HG03108 (cell line): ENCODE measurements around the gene ATRIP.
"Not testable (repeated sequence)": the region's sequence is repeated elsewhere in the genome, so short reads cannot be mapped to it uniquely, and the experiment has no call there.

ENCODE experiments used
- ATAC-seq: cut with Tn5 transposase; IDR thresholded peaks from one replicate; pipeline ENCODE4 v1.9.1; 2021; ENCODE audit warnings: moderate library complexity; ENCODE audit not compliant: unreplicated experiment

ATRIP gene

DNA sequence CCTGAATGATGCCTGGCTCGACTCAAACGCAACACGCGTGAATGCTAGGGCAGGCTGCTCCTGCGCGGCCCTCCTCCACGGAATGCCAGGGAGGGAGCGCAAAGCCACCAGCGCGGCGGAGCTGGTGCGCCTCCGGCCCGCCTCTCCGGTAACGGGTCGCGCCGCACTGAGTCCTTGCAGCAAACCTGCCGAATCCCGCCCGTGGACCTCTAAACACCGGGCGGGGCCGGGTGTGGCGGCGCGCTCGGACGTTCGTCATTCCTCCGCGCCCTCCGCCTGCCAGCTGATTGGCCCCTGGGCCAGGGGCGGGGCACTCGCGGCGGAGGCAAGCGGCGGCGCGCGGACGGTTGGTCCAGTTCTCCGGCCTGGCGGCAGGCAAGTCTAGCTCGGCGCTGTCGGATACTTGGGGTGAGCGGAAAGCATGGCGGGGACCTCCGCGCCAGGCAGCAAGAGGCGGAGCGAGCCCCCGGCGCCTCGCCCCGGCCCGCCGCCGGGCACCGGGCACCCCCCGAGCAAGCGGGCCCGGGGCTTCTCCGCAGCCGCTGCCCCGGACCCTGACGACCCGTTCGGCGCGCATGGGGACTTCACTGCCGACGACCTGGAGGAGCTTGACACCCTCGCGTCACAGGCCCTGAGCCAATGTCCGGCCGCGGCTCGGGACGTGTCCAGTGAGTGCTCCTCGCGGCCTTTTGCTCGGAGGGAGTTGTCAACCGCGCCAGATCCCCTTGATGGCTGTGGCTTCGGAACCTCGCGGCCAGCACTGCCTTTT lies at the start of gene ATRIP:
ATRIP (plus strand) TSS at position 313 of the 769 bp plus-strand sequence; CDS start at position 422, 109 bp downstream.
- peak; percentile 78 for ATAC-seq

DNA sequence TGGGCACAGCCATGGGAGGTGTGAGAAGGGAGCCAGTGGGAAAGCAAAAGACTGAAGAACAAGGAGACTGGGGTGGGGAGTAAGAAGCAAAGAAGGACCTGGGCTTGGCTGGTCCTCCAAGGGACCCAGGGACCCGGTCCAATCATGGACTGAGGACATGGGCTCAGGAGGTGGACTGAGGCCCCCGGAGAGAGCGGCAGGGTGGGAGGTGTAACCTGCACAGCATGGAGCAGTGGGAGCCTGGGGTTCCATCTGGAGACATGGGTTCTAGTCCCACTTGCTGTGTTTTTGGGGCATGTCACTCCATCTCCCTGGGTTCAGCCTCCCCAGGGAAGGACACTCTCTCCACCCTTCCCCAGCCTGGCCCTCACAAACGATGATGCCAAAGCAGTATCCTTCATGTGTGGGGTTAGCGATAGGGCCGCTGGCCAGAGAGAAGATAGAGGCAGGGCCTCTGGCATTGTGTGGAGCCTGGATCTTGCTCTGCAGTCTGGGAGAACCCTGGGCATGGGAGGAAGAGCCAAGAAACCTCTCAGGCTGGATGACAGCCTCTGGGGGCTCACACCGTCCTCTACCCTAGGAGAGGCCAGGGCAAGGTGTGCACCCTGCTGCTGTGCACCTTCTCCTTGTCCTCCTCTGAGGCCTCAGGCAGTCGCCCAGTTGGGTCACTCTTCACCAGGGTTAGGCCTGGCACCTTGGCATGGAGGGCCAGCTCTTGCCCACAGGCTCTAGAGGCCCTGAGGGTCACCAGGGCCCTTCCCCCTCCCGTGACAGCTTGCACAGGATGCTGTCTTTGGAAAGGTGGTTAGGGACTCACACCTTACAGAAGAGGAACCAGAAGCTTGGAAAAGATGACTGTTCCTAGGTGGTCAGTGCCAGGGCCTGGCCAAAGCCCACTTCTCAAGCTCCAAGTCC lies 48.5 kb upstream of the ATRIP start:
- no peak for ATAC-seq

DNA sequence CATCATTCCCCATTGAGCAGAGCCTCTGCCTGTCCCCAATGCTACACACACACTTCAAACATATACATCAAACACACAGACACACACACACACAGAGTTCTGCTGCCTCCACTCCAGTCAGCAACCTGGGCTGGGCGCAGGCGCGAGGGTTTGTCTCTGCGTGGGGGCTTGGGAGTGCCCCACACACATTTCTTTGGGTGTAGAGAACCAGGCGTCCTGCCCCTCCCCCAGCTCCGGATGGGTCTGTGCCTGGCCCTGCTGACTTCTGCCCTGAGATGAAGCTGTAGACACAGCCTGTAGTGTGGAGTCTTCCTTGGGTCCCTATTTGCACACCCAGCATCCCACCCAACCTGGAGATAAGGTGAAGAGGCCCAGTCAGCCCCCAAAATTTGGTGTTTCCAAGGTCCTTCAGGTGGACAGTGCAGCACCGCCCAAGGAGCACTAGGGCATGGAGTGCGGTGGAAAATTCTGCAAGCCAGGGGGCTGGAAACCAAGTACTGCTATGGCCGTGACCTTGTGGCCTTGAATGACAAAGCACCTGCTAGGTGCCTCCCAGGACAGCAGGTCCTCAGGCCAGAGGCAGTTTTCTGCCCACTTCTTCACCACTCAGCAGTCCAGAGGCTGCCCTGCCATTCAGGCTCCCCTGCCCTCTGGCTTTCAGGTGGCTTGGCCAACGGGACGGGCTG lies 47.7 kb upstream of the ATRIP start:
- ATAC-seq: no peak

DNA sequence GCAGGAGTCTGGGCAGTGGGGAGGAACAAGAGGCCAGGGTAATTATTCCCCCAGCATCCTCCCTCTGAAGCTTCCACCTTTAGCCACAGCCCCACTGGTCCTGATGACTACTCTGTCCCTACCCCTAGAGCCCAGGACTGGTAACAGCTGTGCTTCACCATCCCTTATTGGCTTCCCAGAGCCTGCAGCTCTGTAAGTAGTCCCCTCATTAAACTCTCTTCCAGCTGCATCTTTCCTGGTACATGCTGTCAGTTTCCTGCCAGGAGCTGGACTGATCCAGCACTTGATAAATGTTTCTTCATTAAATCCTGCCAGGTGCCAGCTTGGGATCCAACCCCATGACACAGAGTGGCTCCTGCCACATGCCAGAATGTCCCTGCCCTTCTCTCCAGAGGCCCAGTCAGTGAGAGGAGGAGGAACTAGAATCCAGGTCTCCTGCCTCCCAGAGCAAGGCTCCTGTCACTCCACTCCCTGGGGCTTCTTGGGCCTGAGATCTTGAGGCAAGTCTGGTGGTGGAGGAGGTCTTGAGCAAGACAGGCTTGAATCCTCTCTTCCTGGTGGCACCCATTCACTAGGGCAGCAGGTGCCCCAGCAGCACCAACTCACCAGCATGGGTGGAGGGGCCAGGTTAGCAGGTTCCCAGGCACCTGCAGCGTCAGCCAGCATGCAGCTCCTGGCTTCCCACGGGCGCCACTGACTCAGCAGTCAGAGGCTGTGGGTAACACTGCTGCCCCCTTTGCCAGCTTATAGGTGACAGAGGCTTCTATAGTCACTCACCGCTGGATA lies 47.0 kb upstream of the ATRIP start:
- no peak for ATAC-seq

DNA sequence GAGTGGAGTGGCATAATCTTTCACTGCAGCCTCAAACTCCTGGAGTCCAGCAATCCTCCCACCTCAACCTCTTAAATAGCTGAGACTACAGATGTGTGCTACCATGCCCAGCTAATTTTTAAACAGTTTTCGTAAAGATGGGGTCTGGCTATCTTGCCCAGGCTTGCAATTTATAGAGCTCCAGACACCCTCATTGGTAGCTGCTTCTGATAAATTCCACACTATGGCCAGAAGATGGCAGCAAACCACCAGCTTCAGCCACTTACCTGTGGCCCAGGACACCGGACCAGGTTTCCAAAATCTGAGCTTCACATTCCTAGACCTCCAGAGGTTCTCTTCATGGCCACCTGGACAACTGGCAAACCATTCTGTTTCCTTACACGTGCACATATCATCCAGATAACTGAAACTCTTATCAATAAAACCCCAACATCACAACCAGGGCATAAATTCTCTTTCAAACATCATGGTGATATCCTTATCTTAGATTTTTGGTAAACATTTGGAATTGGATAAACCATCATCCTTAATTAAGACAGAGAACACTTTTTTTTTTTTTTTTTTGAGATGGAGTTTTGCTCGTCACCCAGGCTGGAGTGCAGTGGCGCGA lies 45.6 kb upstream of the ATRIP start:
- no peak for ATAC-seq

DNA sequence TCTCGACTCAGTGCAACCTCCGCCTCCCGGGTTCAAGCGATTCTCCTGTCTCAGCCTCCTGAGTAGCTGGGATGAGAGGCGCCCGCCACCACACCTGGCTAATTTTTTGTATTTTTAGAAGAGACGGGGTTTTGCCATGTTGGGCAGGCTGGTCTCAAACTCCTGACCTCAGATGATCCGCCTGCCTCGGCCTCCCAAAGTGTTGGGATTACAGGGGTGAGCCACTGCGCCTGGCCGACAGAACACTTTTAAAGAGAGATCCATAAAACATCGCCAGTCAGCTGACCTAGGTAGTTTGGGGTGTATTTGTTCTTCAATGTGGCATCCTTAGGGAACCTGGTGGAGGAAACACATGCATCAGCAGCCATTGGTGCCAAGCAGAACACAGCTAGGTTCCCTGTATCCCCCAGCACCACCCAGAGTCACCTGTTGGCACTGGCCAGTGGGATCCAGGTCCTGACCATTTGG lies 45.1 kb upstream of the ATRIP start:
- ATAC-seq: not testable (repeated sequence)

DNA sequence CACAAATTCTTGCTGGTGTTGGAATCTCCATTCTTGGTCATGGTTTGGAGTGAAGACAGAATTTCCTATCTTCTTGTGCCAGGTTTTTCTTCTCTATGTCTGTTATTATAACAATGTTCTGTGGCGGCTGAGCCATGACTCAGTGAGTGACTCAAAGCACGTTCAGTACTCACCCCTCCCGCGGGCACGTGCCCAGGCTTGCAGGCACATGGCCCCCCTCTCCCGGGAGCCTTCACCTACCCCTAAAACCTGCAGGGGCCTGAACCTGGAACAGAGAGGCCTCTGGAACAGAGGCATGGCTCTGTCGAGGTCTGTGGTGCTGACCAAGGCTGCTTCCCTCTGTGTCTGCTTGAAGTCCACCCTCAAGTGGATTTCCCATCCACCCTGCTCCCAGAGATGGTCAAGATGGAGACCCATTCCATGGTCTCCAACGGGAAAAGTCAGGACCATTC lies 44.2 kb upstream of the ATRIP start:
- no peak for ATAC-seq

DNA sequence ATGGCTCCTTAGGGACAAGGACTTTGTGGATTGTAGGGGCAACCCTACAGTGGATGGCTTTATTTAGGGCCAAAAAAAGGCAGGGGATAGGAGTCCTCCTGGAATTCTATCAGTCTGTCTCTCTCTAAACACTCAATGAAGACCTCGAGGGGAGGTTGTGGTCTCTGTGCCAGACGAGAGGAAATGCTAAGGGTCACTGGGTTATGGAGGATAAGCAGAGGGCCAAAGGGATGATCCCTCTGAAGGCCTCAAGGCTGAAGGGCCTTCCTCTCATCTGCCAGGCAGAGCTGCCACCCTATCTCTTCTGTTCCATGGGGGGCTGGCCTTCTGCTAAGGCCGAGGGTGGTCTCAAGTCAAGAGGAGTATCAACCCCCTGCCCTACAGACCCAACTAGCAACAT lies 43.6 kb upstream of the ATRIP start:
- ATAC-seq: no peak

DNA sequence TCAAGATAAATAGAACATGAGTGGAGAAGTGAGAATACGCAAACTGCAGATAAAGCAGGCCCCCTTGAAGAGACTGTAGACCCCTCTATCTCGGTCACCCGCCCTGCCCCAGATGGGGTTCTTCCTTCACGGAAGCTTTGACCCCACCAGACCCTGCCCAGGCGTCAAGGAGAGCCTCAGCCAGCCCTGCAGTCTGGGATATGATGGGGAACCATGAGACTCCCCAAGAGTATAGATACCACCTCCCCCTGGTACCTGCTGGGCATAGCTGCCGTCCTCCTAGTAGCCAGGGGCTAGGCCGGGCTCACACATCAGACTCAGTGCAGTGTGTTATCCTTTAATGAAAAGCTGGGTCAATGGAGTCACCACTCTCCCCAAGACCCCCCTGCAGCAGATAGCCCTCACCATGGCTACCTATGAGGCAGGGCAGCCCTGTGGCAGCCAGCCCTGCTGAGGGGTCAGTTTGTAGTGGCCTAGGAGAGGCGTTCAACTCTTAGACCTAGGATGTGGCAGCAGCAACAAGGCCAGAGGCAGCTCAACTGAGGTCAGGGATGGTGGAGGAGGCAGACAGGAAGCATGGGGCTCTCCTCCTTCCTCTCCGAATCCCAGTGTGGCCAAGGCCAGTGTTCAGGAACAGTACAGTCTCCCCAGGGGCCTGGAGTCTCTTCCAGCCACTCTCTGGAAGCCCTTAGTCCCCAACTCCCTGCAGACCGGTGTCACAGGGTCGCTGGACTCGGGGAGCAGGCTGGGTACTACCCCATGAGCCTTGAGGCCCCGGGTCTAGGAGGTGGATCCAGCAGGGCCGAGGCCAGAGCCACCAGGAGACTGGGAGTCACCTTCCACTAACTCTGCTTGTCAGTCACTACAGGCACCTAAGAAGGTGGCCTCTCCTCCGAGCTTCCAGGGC lies 42.8 kb upstream of the ATRIP start:
- no peak for ATAC-seq

DNA sequence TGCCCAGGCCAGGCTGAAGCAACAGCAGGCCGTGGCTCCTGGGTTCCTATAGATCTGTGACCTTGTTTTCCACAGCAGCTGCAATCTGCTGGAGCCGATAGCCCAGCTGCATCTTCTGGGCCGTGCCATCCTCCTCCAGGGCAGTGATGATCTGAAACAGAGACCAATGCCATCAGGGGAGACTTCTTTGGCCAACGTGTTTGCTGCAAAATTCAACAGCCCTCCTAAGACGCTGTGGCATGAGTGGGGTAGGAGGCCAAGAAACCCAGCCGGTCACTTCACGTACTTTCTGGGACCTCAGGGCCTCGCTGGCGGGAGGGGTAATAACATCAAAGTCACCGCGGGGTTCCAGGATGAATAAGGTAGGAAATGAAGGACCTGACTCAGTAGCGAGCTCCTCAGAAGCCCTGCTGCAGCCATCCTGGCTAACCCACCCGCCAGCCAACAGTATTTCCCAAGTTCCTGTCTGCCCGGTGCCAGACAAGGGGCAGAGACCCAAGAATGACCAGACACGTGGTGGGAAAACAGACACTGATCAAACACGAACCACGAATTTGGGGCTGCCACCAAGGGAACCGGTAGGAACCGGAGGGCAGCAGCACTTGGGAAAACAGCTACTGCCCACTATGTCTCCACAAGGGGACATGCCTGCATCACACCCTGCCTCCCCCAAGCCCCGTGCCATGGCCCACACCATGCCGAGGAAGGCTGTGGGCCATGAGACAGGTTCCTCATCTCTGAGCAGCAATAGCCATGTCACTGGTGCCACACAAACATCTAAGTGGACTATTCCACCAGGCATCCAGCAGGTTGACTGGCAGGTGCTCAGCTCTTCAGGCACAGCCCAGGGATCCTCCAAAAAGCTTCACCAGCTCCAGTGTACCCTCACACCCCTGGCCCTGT lies 41.8 kb upstream of the ATRIP start:
- no peak for ATAC-seq

DNA sequence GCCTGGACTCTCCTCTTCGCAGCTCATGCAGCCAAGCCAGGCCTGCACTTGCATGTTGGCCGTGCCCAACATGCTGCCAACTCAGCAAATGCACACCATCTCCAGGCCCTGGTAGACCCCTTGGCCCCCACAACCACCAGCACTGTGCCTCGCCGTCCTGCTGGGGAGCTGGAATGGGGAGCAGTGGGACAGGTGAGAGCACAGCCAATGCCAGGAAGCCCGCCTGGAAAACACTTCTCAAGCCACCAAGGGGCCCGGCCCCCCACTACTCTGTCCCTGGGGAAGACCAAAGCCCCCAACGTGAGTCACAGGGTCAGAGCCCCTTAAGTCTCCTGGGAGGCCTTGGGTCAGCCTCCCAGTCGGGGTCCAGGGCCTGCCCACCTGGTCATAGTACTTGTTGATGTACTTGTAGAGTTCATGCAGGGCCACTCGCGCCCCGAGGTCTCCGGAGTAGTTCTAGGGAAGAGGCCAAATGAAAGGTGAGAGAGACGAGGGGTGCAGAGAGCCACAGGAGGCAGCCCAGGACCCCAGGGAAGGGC lies 41.1 kb upstream of the ATRIP start:
- no peak for ATAC-seq

DNA sequence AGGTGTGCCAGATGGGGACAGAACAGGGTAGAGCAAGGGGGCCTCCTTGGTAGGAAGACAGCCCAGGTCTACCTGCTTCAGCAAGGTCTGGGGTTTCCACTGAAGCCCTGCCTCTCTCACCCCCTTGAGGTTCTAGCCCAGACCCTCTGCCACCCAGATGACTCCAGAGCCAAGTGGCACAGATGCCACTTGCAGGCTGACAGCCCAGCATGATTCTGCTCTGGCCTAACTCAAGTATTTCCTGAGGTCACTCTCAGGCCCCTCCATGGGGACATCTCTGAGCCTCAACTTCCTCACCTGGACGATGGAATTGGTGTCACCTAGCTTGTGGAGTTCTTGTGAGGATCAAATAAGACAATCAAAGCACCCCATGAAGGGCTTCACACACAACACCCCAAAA lies 40.6 kb upstream of the ATRIP start:
- ATAC-seq: no peak

DNA sequence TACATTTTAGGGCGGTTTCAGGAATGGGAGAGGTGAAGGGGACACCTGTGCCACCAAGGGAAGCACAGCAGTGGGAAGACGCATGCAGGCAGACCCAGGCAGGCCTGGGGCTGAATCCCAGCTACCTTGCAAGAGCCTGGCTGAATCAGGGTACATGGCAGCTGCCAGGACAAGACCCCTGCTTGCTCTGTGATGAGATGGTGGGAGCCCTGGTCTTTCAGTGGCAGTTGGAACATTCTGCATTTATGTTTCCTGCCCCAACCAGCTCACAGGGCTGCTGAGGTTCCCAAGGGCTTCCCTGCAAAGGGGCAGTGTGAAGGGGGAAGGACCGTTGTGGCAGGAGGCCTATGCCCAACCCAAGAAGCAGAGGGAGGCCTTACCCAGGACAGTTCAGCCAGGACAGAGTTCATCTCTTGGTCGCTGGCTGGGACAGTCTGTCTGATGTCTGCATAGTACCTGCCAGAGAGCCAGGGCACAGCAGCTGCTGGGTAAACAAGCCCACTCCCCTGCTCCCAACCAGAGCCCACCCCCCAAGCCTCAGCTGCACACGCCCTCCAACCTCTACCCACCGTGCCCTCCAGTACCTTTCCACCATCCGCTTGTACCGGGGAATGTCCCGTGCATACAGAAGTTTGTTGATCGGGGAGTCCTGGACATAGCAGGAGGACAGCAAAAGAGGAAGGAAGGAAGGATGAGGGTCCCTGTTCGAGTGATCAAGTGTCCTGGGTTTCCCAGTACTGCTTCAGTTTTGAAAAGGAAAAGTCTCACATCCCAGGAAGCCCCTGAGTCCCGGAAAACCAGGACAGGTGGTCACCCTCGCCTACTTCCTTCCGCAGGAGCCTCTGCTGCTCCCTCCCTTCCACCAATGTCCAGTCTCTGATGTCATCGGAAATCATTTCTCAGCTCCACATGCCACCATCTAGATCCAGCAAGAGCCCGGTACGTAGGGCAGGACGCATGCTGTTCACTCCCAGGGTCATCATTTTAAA lies 39.8 kb upstream of the ATRIP start:
- no peak for ATAC-seq

DNA sequence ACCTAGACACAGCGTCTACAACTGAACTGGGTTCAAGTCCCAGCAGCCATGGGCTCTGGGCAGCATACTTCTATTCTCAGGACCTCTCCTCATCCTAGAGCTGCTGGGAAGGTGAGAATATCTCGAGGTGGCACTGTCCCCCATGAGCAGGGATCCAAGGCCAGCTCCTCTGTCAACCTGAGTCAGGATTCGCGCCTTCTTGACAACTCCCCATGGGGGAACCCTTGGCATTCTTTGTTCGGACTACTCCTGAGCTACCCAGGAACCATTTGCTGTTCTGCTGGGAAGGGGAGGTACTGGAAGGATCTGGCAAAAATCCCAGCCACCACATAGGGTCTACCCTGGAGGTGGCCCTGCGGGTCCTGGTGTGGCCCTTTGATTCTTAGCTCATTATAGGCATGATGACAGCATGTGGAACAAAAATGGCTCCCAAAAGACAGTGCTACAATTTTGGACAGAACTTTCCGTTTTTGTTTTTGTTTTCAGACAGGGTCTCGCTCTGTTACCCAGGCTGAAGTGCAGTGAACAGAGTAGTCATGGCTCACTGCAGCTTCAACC lies 38.9 kb upstream of the ATRIP start:
- ATAC-seq: no peak

DNA sequence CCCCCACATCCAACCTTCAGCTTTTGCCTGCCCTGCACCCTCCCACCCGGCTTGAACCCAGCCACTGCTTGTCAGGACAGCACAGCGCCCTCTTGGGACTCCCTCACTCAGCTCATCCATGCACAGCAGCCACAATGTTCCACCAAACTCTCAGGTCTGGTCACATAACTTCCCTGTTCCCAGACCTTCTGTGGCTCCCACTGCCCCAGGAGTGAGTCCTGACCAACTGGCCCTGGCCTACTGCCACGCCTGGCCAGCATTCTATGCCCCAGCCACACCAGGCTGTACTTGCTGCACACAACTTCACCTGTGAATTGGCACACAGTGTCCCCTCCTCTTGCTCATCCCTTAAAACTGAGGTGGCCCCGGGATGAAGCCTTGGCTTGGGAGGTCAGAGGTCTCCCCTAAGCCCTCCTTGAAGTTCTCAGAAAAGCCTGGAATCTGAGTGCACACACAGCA lies 37.7 kb upstream of the ATRIP start:
- ATAC-seq: no peak
